Right hindlimb (tissue), 1 donor: ENCODE data around the gene LRRC4B.

ENCODE experiments used
- DNase-seq: peaks from one replicate; pipeline ENCODE4 v3.0.0-alpha.2; 2018

Gene LRRC4B

DNA sequence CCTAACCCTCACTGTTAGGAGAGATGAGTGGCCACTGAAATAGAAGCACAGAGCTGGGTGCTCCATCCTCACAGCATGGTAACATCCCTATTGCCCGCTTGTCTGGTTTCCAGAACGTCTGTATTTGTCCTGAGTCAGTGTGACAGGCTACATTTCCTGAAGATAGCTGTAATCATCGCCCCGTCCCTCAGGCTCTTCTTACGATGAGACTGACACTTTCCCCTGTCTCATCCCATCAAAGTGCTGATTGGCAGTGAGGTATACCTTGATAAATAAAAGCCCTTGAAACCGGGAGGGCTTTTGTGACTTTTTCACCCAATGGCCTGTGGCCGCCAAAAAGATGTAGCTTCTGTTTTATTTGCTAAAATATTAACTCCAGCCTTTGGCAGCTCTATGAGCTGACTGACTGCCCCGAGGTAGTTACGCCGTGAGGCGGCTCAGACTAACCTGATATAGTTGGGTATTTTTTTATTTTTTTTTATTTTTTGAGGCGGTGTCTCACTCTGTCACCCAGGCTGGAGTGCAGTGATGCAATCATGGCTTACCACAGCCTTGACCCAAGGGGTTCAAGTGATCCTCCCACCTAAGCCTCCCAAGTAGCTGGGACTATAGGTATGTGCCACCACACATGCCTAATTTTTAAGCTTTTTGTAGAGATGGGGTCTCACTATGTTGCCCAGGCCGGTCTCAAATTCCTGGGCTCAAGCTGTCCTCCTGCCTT is 5.7 kb upstream of the LRRC4B start:
- no peak for DNase-seq

DNA sequence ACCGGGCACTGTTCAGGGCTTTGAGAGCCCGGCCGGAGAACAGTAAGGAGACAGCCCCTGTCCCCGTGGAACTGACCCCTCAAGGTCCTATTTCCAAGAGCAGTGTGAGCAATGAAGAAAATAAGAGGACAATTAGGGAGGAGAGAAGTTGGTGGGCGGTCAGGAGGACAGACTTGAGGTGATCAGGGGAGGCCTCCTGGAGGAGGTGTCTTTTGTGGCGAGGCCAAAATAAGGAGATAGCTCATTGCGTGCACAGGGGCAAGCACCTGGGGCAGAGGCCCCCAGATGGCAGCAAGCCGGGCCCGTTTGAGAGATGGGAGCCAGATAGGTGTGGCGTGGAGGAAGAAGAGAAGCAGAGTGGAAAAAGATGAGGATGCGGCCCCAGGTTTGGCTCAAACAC is 2.8 kb upstream of the LRRC4B start:
- DNase-seq: no peak

DNA sequence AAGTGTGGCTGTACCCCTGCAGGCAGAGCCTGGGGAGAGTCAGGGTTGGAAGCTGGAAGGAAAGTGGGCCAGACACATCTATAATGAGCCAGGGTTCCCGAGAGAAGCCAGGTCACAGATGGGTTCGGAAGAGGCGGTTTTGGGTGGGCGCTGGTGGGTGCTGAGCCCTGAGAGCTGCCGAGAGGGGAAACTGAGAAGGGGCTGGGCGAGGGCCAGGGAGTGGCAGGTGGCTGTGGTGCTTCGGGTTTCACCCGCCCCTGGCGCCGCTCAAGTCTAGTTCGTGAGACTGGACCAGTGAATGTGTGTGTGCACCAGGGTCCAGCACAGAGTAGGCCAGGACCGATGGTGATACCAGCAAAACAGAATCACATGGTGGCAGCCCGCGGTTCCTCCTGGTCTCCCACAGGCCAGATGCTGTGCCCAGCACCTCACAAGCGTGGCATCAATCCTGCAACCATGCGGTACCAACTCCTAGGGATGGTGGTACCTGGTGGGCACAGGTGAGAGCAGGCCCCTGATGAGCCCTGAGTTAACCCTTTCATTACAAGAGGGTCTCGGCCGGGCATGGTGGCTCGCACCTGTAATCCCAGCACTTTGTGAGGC is 1.8 kb upstream of the LRRC4B start:
- no peak for DNase-seq

DNA sequence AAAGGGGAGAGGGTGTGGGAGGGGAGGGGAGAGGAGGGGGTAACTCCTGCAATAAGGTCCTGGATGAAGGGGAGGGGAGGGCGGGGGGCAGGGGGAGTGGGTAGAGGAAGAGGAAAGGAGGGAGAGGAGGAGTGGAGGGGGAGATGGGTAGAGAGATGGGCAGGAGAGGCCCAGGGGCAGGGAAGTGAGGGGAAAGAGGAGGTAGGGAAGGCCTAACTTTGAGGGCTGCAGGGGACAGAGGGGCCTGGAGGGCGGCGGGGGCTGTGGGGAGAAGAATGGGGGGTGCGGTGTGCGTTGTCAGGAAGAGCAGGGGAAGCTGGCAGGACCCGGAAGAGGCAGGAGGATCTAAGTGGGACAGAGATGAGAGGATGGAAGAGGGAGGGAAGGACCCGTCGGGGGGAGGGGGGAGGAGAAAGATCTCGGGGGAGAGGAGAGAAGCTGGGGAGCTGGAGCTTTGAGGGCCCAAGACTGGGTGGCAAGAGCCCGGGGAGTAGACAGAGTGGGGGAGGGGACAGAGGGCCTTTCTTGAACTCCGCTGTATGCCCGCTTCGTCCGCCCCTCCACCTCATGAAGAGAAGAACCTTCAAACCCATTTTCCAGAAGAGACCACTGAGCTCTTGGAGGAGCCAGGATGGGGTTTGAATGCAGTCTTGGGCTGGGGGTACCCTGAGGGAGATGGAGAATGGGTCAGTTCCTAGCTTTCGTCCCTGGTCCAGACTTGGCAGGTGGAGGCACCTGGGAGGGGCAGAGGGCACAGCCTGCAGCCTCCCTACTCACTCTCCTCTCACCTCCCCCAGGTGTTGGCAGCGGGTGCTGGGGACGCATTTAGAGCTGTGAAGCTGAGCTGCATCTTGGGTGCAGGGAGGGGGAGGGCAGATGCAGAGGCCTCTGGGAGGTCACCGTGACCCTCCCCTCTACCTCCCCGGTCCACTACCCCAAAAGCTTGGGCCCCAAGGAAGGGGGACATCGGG is 778 bp upstream of the LRRC4B start:
- no peak for DNase-seq

DNA sequence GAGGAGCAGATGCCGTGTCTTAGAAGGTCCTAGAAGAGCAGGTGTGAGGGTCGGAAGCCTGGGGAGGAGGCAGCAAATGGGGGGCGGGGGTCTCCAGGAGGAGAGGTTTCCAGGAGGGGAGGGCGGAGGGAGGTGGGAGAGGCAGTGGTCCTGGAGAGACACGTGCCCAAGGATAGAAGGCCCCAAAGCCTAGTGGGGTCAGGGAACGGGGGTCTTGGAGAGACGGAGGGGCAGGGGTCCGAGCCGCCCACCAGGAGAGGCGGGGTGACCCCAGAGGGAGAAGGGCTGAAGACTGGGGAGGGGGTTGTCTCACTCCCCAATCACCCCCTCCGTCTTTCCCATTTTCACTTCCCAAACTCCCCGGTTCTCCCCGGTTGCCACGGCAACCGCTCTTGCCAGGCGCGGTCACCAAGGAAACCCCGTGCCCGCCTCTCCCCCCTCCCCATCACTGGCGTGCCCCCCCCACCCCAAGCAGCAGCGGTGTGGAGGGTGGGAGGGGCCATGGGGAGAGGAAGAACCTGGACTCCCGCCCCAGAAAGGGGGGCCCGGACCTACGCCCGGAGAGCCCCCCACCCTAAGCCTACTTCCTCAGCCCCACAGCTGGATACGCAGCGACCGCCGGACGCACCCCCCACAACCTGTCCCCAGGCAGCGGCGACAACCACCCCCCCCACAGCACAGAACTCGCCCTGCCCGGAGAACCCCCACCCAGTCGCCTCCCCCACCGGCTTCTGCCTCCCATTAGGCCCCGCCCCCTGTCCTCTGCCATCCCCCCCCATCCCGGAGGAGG is 988 bp downstream of the LRRC4B start:
- DNase-seq: no peak

DNA sequence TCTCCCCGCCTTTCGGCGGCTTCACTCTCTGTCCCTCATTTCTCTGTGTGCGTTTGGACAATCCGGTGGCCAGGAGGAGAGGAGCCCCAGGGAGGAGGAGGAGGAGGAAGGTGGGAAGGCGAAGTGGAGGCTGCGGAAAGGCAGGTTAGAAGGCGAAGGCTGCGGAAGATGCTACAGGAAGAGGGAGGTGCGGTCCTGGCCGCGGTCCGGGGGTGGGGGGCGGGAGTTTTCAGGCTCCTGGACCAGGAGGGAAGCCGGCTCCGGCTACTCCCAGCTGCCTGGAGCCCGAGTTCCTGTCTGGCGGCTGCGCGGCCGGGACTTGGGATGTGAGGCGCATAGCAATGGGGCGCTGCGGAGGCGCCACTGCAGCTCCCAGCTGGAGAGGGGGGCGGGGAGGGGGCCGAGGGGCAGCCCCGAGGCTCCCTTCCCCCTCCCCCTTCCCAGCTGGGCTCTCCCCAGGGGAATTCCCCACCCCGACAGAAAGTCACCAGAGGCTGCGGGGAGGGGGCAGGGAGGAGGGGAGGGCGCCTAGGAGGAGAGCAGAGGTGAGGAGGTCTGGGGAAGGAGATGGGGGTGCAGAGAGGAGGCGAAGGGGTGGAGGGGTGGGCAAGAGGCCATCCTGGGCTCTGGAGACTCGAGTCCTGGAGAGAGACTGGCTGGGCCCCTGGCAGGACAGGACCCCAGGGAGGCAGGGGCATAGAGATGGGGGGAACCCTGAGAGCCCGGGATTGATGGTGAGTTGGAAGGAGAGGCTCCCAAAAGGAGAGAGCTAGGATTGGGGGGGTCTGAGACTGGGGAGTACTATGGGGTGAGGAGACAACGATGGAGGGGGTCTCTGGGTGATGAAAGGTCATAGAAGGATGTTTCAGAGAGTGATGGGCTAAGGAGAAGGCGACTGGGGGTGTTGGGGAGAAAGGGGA is 2.0 kb downstream of the LRRC4B start:
- DNase-seq: peak; percentile 55

DNA sequence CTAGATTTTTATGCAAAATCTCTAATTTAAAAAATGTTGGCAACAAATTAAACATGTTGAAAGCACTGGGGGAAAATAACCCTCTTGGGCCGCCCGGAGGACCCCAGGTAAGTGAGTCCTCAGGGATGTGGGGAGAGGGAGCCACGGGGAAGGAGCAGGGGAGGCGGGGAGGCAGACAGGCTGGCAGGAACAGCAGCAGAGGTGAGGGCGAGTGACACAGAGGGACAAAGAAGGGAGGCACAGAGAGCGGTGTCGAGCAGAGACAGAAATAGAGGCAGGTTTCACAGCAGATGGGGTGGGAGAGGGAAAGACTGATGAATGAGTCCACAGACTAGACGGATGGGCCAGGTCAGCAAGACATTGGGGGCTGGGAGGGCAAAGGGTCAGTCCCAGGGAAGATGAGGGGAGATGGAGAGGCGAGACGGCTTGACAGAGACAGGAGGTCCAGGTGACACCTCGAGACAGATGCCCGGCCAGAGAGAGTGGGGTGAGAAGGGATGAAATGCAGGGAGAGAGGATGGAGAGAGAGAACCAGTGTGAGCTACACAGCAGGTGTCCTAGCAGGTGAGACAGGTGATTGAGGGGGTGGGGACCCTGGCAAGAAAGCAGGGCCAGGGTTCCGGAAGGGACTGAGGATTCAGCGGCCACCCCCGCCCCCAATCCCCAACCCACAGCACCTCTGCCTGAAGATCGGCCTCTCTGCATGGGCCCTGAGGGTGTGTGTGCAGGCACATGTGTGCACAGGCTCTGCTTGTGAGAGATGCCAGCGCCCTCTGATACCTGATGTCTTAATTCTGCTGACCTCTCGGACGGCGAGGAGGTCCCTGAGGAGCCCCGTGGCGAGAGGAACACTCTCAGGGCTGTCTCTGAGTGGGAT is 3.8 kb downstream of the LRRC4B start:
- DNase-seq: no peak

DNA sequence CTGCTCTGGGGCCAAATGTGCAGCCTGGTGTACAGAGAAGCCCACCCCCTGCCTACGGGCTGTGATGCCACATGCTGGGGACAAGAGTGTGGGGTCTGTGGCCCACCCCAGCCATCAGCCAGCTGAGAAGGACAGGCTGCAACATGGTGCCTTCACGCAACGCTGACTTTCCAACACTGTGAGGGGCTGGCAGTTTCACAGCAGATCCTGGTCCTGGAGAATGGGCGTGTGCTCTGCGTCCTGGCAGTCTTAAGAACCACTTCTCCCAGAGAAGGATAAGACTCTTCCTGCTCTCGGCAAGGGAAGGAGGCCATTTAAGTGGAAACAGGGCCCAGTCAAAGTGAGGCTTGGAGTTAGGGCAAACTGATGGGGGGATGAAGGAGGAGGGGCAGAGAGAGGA is 4.6 kb downstream of the LRRC4B start:
- no peak for DNase-seq

DNA sequence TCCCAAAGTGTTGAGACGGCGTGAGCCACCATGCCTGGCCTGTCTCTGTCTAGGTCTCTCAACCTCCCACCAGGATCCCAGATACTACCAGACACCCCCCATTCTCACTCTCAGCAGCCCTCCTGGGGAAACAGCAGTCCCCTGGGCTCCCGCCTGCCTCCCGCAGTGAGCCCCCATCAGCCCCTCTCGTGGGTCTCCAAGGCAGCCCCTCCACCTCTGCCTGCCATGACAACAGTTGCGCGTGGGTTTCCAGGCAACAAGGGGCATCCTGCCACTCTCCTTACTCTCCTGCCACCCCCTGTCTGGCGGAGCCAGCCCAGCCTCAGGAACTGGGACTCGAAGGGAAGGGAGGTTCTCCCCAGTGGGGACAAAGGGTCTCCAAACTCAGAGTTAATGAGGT is 5.2 kb downstream of the LRRC4B start:
- no peak for DNase-seq

DNA sequence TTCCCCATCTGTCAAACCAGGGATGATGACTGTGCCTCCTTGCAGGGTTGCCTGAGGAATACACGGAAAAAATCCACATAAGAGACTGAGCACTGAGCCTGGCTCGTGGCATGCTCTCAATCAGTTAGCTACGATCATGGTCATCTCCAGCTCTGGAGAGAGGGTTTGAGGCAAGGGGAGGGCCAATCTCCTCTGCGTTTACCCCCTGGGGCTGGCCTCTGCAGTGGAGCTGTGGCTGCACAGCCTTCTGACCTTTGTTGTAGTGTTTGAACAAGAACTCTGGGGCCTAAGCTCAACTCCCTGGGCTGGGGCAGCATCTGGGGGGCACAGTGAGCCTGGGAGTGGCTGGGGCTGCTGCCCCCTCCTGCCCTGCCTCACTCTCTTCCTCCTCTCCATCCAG is 5.9 kb downstream of the LRRC4B start:
- no peak for DNase-seq

DNA sequence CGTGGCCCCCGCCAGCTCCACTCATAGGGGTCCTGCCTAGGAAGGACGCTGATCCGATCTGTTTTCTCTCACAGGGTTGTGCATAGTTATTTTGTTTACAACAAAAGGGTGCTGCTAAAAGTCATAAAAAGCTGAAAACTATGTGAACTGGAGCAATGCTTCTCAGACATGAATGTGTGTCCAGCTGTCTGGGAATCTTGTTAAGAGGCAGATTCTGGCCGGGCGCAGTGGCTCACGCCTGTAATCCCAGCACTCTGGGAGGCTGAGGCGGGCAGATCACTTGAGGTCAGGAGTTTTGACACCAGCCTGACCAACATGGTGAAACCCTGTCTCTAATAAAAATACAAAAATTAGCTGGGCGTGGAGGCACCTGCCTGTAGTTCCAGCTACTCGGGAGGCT is 8.6 kb downstream of the LRRC4B start:
- DNase-seq: no peak

DNA sequence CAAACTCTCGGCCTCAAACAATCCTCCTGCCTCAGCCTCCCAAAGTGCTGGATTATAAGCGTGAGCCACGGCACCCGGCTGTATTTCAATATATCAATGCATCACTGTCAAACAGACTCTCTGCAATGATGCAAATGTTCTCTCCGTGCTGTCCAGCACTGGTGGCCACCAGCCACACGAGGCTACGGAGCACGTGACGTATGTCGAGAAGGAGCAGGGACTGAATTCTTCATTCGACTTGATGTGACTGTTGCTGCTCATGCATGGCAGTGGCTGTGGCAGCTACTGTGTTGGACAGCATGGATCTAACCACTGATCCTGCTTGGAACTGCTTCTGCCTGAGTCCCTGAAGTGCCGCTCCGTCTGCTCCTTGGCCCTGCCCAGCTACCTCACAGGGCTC is 9.8 kb downstream of the LRRC4B start:
- no peak for DNase-seq

DNA sequence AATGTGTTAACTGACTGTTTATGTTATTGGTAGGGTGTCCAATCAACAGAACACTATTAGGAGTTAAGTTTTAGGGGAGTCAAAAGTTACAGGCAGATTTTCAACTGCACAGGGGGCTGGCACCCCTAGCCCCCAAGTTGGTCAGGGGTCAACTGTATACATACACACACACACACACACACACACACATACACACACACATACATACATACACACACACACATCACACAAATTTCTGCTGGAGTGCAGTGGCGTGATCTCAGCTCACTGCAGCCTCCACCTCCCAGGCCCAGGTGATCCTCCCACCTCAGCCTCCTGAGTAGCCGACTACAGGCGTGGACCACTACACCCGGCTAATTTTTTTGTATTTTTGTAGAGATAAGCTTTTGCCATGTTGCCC is 10.2 kb downstream of the LRRC4B start:
- no peak for DNase-seq

DNA sequence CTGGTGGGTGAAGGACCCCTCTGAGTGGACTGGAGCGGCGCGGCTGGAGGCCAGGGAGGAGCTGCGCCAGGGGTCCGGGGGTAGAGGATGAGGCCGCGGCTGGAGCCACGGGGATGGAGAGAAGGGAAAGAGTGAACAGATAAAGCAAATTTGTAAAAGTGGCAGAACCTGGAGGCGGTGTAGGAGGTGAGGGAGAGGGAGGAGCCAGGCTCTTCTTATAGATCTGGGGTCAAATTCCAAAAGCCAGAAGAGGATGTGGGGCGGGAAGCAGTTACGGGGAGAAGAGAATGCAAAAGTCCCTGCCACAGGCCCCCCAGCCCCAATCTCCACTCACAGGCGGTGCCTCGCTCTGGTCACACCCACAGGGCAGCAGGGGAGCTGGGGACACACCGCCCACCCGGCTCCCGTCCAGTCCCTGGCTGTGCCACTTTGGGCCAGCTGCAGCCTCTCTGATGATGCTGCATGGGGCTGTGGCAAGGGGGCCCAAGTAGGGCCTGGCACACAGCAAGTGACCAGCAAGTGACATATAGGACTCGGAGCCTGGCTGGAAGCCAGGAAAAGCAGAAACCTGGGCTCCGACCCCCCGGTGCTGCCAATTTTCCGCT is 11.1 kb downstream of the LRRC4B start:
- DNase-seq: no peak

DNA sequence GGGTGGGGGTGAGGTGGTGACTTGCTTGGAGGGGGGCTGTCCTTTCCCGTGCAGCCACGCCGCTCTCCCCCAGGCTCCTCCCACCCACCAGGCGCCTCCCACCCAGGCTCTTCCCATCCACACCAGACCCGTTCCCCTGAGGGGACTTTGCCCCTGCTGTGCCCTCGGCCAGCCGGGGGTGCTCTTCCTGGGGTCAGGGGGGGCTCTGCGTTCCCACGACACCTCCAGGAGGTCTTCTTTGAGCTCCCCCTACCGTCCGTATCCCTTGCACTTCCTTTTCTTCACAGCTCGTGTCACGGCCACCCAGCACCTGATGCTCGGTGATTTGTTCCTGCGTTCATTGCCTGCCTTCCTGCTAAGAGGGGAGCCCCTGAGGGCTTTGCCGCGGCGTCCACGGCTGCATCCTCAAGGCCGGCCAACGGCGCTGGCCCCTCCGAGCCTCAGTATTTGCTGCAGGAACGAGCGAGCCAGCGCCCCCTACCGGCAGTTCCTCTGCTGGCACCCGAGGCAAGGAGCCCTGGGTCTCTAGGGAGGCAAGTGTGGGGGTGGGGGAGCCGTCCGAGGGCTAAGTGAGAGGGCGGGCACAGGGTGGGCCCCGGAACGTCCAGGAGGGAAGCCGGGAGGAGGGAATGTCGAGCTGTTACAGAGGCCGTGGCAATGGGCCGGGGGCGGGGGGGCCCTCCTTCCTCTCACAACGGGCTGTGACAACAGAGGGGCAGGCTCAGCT is 11.8 kb downstream of the LRRC4B start:
- peak; percentile 86 for DNase-seq

DNA sequence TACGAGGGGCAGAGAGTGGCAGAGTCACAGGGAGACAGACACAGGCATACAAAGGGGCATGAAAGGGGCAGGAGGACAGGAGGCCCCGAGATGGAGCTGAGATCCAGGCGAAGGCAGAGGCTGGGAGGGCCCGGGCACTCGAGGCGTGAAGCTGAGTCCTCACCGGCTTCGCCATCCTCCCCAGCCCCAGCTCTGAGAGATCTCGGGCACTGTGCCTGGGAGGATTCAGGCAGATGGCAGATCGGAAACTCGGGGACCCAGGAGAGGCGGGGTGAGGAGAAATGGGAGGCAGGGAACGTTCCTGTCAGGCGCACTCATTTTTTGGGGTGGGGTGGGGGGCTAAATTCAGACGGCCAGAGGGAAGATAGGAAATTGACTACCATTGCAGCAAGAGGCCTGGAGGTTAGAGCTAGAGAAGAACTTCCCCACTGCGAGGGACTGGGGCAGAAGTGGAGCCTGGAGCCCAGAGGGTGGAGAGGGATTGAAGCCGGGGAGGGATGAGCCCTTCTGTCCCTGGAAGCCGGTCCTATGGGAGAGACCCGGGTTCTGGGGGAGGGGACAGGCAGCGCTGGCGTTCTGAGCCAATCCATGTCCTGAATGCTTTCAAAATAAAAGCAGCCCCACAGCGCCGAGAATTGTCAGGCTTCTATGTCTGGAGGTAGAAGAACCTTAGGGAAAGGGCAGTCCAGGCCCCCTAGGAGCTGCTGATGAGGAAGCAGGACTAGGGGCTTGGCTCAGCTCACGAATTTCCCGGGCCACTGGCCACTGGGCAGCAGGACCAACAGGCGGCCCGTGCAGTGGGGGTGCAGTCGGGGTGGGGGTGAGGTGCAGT is 12.6 kb downstream of the LRRC4B start:
- no peak for DNase-seq

DNA sequence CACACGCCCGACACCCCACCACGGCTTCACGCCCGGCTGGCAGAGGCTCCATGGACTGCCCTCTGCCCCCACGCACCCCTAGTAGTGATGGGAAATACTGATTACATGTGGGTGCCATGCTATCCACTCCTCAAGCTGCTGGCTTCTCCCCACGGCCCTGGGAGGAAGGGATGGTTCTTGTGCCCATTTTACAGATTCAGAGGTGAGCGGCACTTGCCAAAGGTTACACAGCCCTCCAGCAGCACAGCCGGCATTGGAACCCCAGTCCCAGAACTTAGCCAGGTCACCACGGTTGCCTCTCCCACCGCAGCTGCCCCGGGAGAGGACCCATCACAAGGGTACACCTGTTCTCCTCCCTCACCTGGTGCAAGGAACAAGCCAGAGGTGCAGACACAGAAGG is 13.2 kb downstream of the LRRC4B start:
- DNase-seq: no peak

DNA sequence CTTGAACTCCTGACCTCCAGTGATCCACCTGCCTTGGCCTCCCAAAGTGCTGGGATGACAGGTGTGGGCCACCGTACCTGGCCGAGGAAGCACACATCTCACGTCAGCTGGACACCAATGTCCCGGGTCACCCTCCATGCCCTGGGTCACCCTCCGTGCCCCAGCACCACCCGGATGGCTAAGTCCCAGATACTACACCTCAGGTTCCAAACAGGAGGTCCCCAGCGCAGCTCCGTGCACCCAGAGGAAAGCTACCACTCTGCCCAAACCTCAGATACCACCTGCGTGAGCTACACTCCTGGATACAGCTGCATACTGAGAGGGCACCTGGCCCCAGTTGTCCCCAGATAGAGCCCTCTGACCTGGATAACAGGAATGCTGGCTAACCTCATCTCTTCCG is 14.0 kb downstream of the LRRC4B start:
- DNase-seq: no peak
